Uterus (tissue), 4 donors: ENCODE results near the gene AIP. TPM values are rescaled to one million over a fixed set of nuclear protein-coding genes. Genes with fewer than 3 reads are reported as not detected.

Experiments used
- DNase-seq, 2 donors: peaks; one replicate each; pipeline ENCODE4 v3.0.0-alpha.2; 2019 to 2020
- H3K27ac ChIP-seq, 2 donors: fragments of 200-600 bp; sonication (generic); 1 replicate in 1 of 2; 2 replicates in 1 of 2; pipeline ENCODE4 v1.5.1; 2016 to 2018
- H3K27me3 ChIP-seq, 2 donors: fragments of 200-600 bp; sonication (generic); one replicate each; pipeline ENCODE4 v1.5.1; 2018 to 2019; ENCODE audit warnings: control low read depth in 1 of 2
- H3K36me3 ChIP-seq, 2 donors: fragments of 200-600 bp; sonication (generic); one replicate each; pipeline ENCODE4 v1.5.1; 2019; ENCODE audit warnings: control low read depth in 1 of 2
- H3K4me1 ChIP-seq, 2 donors: fragments of 200-600 bp; sonication (generic); one replicate each; pipeline ENCODE4 v1.5.1; 2018 to 2019; ENCODE audit warnings: control low read depth in 1 of 2
- H3K4me3 ChIP-seq, 2 donors: fragments of 200-600 bp; sonication (generic); 1 replicate in 1 of 2; 2 replicates in 1 of 2; pipeline ENCODE4 v1.5.1; 2018 to 2019; ENCODE audit warnings: mild to moderate bottlenecking in 1 of 2
- H3K9me3 ChIP-seq, 2 donors: fragments of 200-600 bp; sonication (generic); one replicate each; pipeline ENCODE4 v1.5.1; 2019; ENCODE audit warnings: control low read depth in 1 of 2
- CTCF ChIP-seq, 4 experiments: fragments of 200-600 bp in 2 of 4; fragments of 450-650 bp in 2 of 4; sonication (generic) in 2 of 4; IDR thresholded peaks; one replicate each; pipeline ENCODE4 v1.5.1; 2016 to 2019; ENCODE audit warnings: antibody characterized with exemption in 4 of 4, mild to moderate bottlenecking in 2 of 4, moderate library complexity in 1 of 4
- POLR2A ChIP-seq, 2 donors: fragments of 450-650 bp; IDR thresholded peaks; one replicate each; pipeline ENCODE4 v1.6.1; 2016; ENCODE audit warnings: antibody characterized with exemption in 2 of 2, mild to moderate bottlenecking in 1 of 2, moderate library complexity in 1 of 2
- intact Hi-C: fragments of 100-400 bp; cut with DNase I; formaldehyde crosslinking; loops from one replicate; pipeline ENCODE4 v1.15.1; 2023; ENCODE audit warnings: low total_unique reads
- total RNA-seq, 4 donors: library from RNA; depleted of rRNA in 3 of 4; stranded (reverse); fragments of >200 nt in 3 of 4; gene quantifications; one replicate each; pipeline versions ENCODE4 v1.1.0 to v1.2.4, GENCODE V29; 2014 to 2023
- donor health status: DM: yes; HTN: yes; CAD: no.

Gene AIP
- total RNA-seq, 4 donors from 2014 or later: 52.9 to 131 (median 85.5) TPM

DNA sequence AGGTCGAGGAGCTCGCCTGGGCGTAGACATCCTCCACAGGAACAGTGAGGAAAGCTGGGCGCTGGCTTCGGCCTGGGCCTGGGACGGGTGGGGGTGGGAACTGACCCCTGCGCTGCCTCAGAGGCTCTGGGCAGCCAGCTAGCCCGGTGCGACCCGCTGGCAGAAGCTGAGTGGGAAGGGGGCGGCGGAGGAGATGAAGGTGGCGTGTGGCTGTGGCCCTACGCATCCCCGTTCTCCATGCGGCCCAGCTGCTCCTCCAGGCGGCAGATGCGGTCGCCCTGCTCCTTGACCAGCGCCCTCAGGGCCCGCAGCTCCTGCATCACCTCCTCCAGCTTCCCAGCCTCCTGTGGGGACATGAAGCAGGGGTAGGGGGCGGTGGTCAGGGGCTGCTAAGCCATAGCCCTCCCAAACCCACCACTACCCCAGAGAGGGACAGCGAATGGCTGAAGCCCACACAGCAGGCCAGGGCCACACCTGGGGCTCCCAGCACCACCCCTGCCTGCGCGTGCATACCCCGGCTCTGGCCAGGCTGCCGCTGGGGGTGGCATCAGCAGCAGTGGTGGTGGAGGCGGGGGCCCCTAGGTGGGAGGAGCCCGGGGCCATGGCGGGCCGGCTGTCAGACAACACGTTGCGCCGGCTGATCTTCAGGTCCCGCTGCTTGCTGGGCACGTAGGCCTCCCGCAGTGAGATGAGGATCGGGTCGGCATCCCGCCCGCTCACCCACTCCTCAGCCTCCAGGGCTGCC lies 44.5 kb upstream of the AIP start:
- intact Hi-C loops: no loop called here
- peaks cover 0 to 4% of the 10 kb centered on the region in 2 donors for H3K4me1 ChIP-seq
- no peak overlapping the region for H3K4me3 ChIP-seq
- TF ChIP-seq POLR2A (IDR thresholded peaks at IDR 0.05) (no peak), CTCF (IDR thresholded peaks at IDR 0.05) (no peak)
- no peaks in the 10 kb centered on the region for H3K9me3 ChIP-seq
- no peak overlapping the region for H3K27ac ChIP-seq
- H3K36me3 ChIP-seq: no peaks in the 10 kb centered on the region
- DNase-seq: no peak
- H3K27me3 ChIP-seq: no peaks in the 10 kb centered on the region

GRCh38 chr11:67439321-67440228 lies 43.3 kb upstream of the AIP start:
- H3K4me1 ChIP-seq: peaks cover 0 to 4% of the 10 kb centered on the region in 2 donors
- no peak overlapping the region for H3K4me3 ChIP-seq
- no peaks in the 10 kb centered on the region for H3K27me3 ChIP-seq
- intact Hi-C loops: no loop called here
- DNase-seq: peak in 1 of 2 donors; percentile 62
- H3K36me3 ChIP-seq: no peaks in the 10 kb centered on the region
- TF ChIP-seq CTCF (IDR thresholded peaks at IDR 0.05): no peak
- no peak for TF ChIP-seq POLR2A (IDR thresholded peaks at IDR 0.05)
- H3K9me3 ChIP-seq: no peaks in the 10 kb centered on the region
- peak overlapping the region in 1 of 2 donors; percentile 40 for H3K27ac ChIP-seq

DNA sequence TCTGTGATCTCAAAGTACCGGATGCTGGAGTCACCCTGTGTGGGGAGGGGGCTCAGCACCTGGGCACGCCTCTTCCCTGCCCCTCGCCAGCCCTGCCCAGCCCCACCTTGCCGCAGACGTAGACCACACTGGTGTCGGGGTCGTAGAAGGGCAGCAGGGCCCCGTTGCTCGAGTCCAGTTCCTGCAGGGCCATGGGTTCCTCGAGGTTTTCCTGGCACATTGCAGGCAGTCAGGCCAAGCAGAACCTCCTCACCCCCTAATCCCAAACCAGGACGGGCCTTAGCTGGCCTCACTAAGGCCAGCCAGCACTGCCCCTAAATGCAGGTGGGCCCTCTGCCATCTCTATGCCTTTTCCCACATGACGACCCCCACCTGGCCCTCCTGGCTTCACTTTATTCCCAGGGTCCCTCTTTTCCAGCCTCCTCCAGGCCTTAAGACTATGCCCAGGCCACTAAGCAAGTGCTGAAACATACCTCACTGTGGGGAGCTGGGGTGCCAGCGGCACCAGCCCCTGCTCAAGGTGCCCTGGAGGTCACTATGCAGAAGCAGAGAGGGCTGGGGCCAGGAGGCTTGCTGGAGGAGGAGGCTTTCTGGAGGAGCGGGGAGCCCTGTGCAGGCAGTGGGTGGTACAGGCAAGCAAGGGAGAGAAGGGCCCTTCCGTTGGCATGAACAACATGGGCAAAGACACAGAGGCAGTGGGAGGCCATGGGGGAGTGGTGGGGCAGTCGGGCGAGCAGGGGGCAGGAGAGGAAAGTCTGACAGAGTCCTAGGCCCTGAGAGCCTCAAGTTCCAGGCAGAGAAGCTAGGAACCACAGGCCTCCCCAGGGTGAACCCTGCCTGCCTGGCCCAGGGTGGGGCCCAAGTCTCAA lies 42.4 kb upstream of the AIP start:
- Histone ChIP-seq H3K27ac (peak overlapping the region in 1 of 2 donors; percentile 40), H3K4me3 (no peak overlapping the region), H3K9me3 (no peaks in the 10 kb centered on the region), H3K4me1 (peaks cover 0 to 4% of the 10 kb centered on the region in 2 donors), H3K27me3 (no peaks in the 10 kb centered on the region), H3K36me3 (no peaks in the 10 kb centered on the region)
- intact Hi-C loops: no loop called here
- DNase-seq: no peak
- TF ChIP-seq CTCF (IDR thresholded peaks at IDR 0.05) (no peak), POLR2A (IDR thresholded peaks at IDR 0.05) (no peak)

DNA sequence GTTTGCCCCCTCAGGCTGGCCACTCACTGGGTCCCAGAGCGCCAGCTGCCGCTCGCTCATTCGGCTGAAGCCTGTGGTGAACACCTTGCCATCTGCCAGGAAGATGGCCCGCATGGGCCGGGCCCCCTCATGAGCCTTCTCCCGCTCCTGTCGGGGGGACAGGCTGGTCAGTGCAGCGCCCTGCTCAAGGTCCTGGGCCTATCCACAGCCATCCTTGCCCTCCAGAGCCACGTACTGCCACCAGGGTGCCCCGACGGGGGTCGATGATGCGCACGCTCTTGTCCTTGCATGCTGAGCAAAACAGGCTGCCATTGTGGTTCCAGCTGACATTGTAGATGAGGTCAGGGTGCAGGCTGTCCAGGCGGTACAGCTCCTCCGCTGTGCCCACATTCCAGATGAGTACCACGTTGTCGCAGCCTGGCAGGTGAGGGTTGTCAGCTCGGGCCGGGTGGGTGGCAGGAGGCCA lies 41.7 kb upstream of the AIP start:
- no peak for TF ChIP-seq POLR2A (IDR thresholded peaks at IDR 0.05)
- no peak for TF ChIP-seq CTCF (IDR thresholded peaks at IDR 0.05)
- H3K27ac ChIP-seq: no peak overlapping the region
- H3K4me1 ChIP-seq: peaks cover 0 to 3% of the 10 kb centered on the region in 2 donors
- H3K4me3 ChIP-seq: no peak overlapping the region
- no peaks in the 10 kb centered on the region for H3K27me3 ChIP-seq
- H3K36me3 ChIP-seq: no peaks in the 10 kb centered on the region
- intact Hi-C loops: no loop called here
- H3K9me3 ChIP-seq: no peaks in the 10 kb centered on the region
- DNase-seq: no peak
